H1 (cell line): ENCODE measurements around the gene INTS15. TPM values are rescaled to one million over a fixed set of nuclear protein-coding genes. Genes with fewer than 3 reads are reported as not detected.

Experiments used
- CTCF ChIA-PET: fragments of 300-600 bp; sonication (Branson Sonifier 250); formaldehyde crosslinking; loops from one replicate; lab custom pipeline; 2021; ENCODE audit not compliant: partially characterized antibody; lab: Charles Lee
- POLR2A ChIA-PET: fragments of 300-600 bp; sonication (Branson Sonifier 250); formaldehyde crosslinking; loops from one replicate; lab custom pipeline; 2021; ENCODE audit warnings: inconsistent platforms; ENCODE audit not compliant: partially characterized antibody; lab: Charles Lee
- DNase-seq, 2 experiments: peaks; one replicate each; pipeline versions ENCODE4 v3.0.0 to v3.0.0-alpha.2; 2010 to 2022; ENCODE audit warnings: low spot score in 2 of 2, low read depth in 1 of 2, mixed read lengths in 1 of 2
- FAIRE-seq: peaks from 2 replicates; lab custom pipeline; 2011; peaks lifted over from hg19 to GRCh38; lab: Jason Lieb, UNC
- H2AFZ ChIP-seq: 2 replicates; pipeline ENCODE4 v1.8.1; 2012; ENCODE audit warnings: low read length, inconsistent platforms
- H2AK5ac ChIP-seq: 2 replicates; pipeline ENCODE4 v1.6.1; 2013; ENCODE audit warnings: low read depth, low read length
- H2BK120ac ChIP-seq: replicated peaks from 2 replicates; pipeline ENCODE3; 2013; ENCODE audit warnings: low read depth, low read length, inconsistent platforms
- H2BK12ac ChIP-seq: 2 replicates; pipeline ENCODE4 v1.6.1; 2013; ENCODE audit warnings: low read depth, low read length
- H2BK15ac ChIP-seq: 2 replicates; pipeline ENCODE4 v1.6.1; 2013; ENCODE audit warnings: low read length
- H2BK20ac ChIP-seq: 2 replicates; pipeline ENCODE4 v1.6.1; 2013; ENCODE audit warnings: low read length
- H2BK5ac ChIP-seq: 2 replicates; pipeline ENCODE4 v1.6.1; 2013; ENCODE audit warnings: low read depth, low read length
- H3K14ac ChIP-seq: 2 replicates; pipeline ENCODE4 v1.6.1; 2013; ENCODE audit warnings: inconsistent platforms; ENCODE audit not compliant: insufficient read length
- H3K18ac ChIP-seq: 2 replicates; pipeline ENCODE4 v1.6.1; 2013; ENCODE audit warnings: low read length; ENCODE audit errors: extremely low read depth
- H3K23ac ChIP-seq: 2 replicates; pipeline ENCODE4 v1.6.1; 2013; ENCODE audit warnings: inconsistent platforms; ENCODE audit not compliant: insufficient read length
- H3K23me2 ChIP-seq: 2 replicates; pipeline ENCODE4 v1.6.1; 2013; ENCODE audit warnings: low read depth, low read length
- H3K27ac ChIP-seq: 2 replicates; pipeline ENCODE4 v1.6.1; 2011; ENCODE audit warnings: low read depth, low read length, inconsistent platforms
- H3K27me3 ChIP-seq, 4 experiments: replicated peaks in 1 of 4; 1 replicate in 1 of 4; 2 replicates in 3 of 4; pipeline versions ENCODE4 v1.6.1 to v1.8.1; 2011 to 2013; ENCODE audit warnings: low read length in 3 of 4, mild to moderate bottlenecking in 3 of 4, inconsistent platforms in 2 of 4, mixed read lengths in 2 of 4, moderate library complexity in 1 of 4; ENCODE audit not compliant: control insufficient read depth in 3 of 4, insufficient read depth in 3 of 4; ENCODE audit errors: extremely low read depth in 1 of 4
- H3K36me3 ChIP-seq, 4 experiments: 2 replicates each; pipeline versions ENCODE4 v1.6.1 to v1.8.1; 2011 to 2013; ENCODE audit warnings: mild to moderate bottlenecking in 4 of 4, low read length in 3 of 4, moderate library complexity in 2 of 4, control low read depth in 1 of 4, inconsistent platforms in 1 of 4; ENCODE audit not compliant: insufficient read depth in 4 of 4, control insufficient read depth in 2 of 4
- H3K4ac ChIP-seq: replicated peaks from 2 replicates; pipeline ENCODE3; 2013; ENCODE audit warnings: low read length, low read depth, mixed read lengths, inconsistent platforms; ENCODE audit not compliant: insufficient read length
- H3K4me1 ChIP-seq, 4 experiments: replicated peaks in 1 of 4; 1 replicate in 1 of 4; 2 replicates in 3 of 4; pipeline versions ENCODE4 v1.6.1 to v1.8.1; 2011 to 2013; ENCODE audit warnings: low read length in 3 of 4, inconsistent platforms in 2 of 4, mixed read lengths in 1 of 4; ENCODE audit not compliant: insufficient read depth in 4 of 4, control insufficient read depth in 3 of 4
- H3K4me2 ChIP-seq, 2 experiments: 2 replicates each; pipeline versions ENCODE4 v1.6.1 to v1.8.1; 2011 to 2013; ENCODE audit warnings: low read depth in 2 of 2, low read length in 2 of 2, control low read depth in 1 of 2, inconsistent platforms in 1 of 2, mild to moderate bottlenecking in 1 of 2; ENCODE audit not compliant: insufficient read depth in 1 of 2
- H3K4me3 ChIP-seq, 4 experiments: fragments of 200-600, 300-600 bp in 1 of 4; sonication (generic), shearing (Covaris generic), sonication (Bioruptor Twin) in 1 of 4; 2 replicates each; pipeline versions ENCODE4 v1.5.1 to v1.8.1; 2011 to 2016; ENCODE audit warnings: low read length in 4 of 4, low read depth in 3 of 4, control low read depth in 2 of 4, inconsistent platforms in 2 of 4, mild to moderate bottlenecking in 2 of 4, mixed read lengths in 1 of 4, moderate library complexity in 1 of 4; ENCODE audit not compliant: insufficient read depth in 2 of 4; ENCODE audit errors: extremely low read depth in 1 of 4
- H3K56ac ChIP-seq: replicated peaks from 2 replicates; pipeline ENCODE3; 2013; ENCODE audit warnings: low read depth, mild to moderate bottlenecking, mixed read lengths, low read length, inconsistent platforms; ENCODE audit not compliant: insufficient read length
- H3K79me1 ChIP-seq: 2 replicates; pipeline ENCODE4 v1.6.1; 2013; ENCODE audit warnings: low read depth, low read length, control low read depth
- H3K79me2 ChIP-seq, 2 experiments: 2 replicates each; pipeline versions ENCODE4 v1.6.1 to v1.8.1; 2012 to 2013; ENCODE audit warnings: low read length in 2 of 2, mild to moderate bottlenecking in 2 of 2, inconsistent platforms in 1 of 2; ENCODE audit not compliant: insufficient read depth in 2 of 2, control insufficient read depth in 1 of 2
- H3K9ac ChIP-seq, 4 experiments: replicated peaks in 1 of 4; 1 replicate in 1 of 4; 2 replicates in 3 of 4; pipeline versions ENCODE4 v1.6.1 to v1.8.1; 2011 to 2013; ENCODE audit warnings: low read depth in 3 of 4, low read length in 3 of 4, control low read depth in 2 of 4, mild to moderate bottlenecking in 2 of 4, moderate library complexity in 2 of 4, inconsistent platforms in 1 of 4; ENCODE audit errors: extremely low read depth in 1 of 4
- H3K9me3 ChIP-seq, 2 experiments: 2 replicates each; pipeline versions ENCODE4 v1.6.1 to v1.8.1; 2012 to 2013; ENCODE audit warnings: mild to moderate bottlenecking in 2 of 2, moderate library complexity in 2 of 2, control low read depth in 1 of 2, inconsistent platforms in 1 of 2, low read depth in 1 of 2, low read length in 1 of 2, mixed read lengths in 1 of 2; ENCODE audit not compliant: insufficient read depth in 2 of 2
- H4K20me1 ChIP-seq, 2 experiments: replicated peaks in 1 of 2; 2 replicates each; pipeline versions ENCODE3 to v1.8.1; 2011 to 2013; ENCODE audit warnings: inconsistent platforms in 2 of 2, low read length in 2 of 2, mild to moderate bottlenecking in 1 of 2; ENCODE audit not compliant: insufficient read depth in 2 of 2, control insufficient read depth in 1 of 2
- H4K5ac ChIP-seq: 2 replicates; pipeline ENCODE4 v1.6.1; 2013; ENCODE audit warnings: low read length, low read depth, mixed read lengths, inconsistent platforms; ENCODE audit not compliant: insufficient read length
- H4K8ac ChIP-seq: 2 replicates; pipeline ENCODE4 v1.8.0; 2013; ENCODE audit warnings: mild to moderate bottlenecking, moderate library complexity, low read length, inconsistent platforms; ENCODE audit not compliant: insufficient read depth; ENCODE audit errors: extremely low read depth
- H4K91ac ChIP-seq: replicated peaks from 2 replicates; pipeline ENCODE3; 2013; ENCODE audit warnings: low read length, mixed read lengths, inconsistent platforms; ENCODE audit not compliant: insufficient read length
- BRCA1 ChIP-seq: IDR thresholded peaks from 2 replicates; pipeline ENCODE4 v1.6.1; 2012; ENCODE audit warnings: low read depth, low read length, improper control_type of control experiment
- GTF2F1 ChIP-seq: IDR thresholded peaks from 2 replicates; pipeline ENCODE4 v1.6.1; 2012; ENCODE audit warnings: low read depth, low read length, improper control_type of control experiment, borderline replicate concordance
- NANOG ChIP-seq: IDR thresholded peaks from 2 replicates; pipeline ENCODE4 v1.6.1; 2011; ENCODE audit warnings: low read length, low read depth, mild to moderate bottlenecking, inconsistent platforms; ENCODE audit not compliant: insufficient read depth, poor library complexity, severe bottlenecking
- PHF8 ChIP-seq: fragments of 200-600 bp; sonication (generic); conservative IDR thresholded peaks from 2 replicates; pipeline ENCODE4 v1.7.1; 2012; ENCODE audit warnings: low read depth, mild to moderate bottlenecking, inconsistent platforms, low read length, moderate library complexity
- SP1 ChIP-seq: IDR thresholded peaks from 2 replicates; pipeline ENCODE4 v1.6.1; 2011; ENCODE audit warnings: low read depth, low read length
- WGBS, 2 experiments: shearing (Covaris generic) in 1 of 2; methylation state at CpG; one replicate each; pipeline versions ENCODE4 v1.1.6 to v1.1.7; 2013 to 2015; ENCODE audit warnings: low lambda C conversion rate in 2 of 2, mixed read lengths in 2 of 2, inconsistent platforms in 1 of 2, low coverage in 1 of 2, missing lambda C conversion rate in 1 of 2; ENCODE audit not compliant: insufficient replicate concordance in 2 of 2, insufficient coverage in 1 of 2, insufficient read length in 1 of 2; ENCODE audit errors: extremely low coverage in 1 of 2, missing lambda C conversion rate in 1 of 2; 5-methylcytosine and 5-hydroxymethylcytosine counted together
- polyA plus RNA-seq, 7 experiments: library from polyadenylated mRNA; depleted of rRNA in 3 of 7; stranded (reverse) in 5 of 7; unstranded in 2 of 7; fragments of >200 nt in 5 of 7; fragments of 200-250 nt in 2 of 7; gene quantifications; 1 replicate in 5 of 7; 2 replicates in 1 of 7; 4 replicates in 1 of 7; pipeline versions ENCODE4 v1.2.1 to v1.2.3, GENCODE V29; 2011 to 2013; ENCODE audit warnings: missing spikeins in 2 of 7, mixed read lengths in 2 of 7
- total RNA-seq: library from RNA; stranded (reverse); fragmentation: NEBNext Ultra II Directional; extraction: Animal tissue kit (Norgen Biotek cat#: 25700); gene quantifications from 2 replicates; pipeline ENCODE4 v1.2.1, GENCODE V29; 2021

Gene INTS15
- total and polyA plus RNA-seq, 2 of the 8 experiments (the other 6 are each of a cell fraction or from before 2014, with no cell fraction given), result 23.0 to 25.7 TPM

- Histone ChIP-seq H3K23me2 (no peaks in the 10 kb centered on the region), H3K27me3 (no peaks in the 10 kb centered on the region), H3K18ac (no peak overlapping the region), H2BK12ac (no peak overlapping the region), H2BK20ac (no peak overlapping the region), H3K14ac (no peak overlapping the region), H3K79me2 (no peaks in the 10 kb centered on the region), H4K5ac (no peak overlapping the region), H3K27ac (no peak overlapping the region), H3K9me3 (no peaks in the 10 kb centered on the region; a peak in 1 of 4 replicates), H2AFZ (no peak overlapping the region), H2BK120ac (no peak overlapping the region), H3K4me3 (no peak overlapping the region), H3K23ac (no peak overlapping the region), H3K4me1 (no peaks in the 10 kb centered on the region), H3K79me1 (peaks cover 2% of the 10 kb centered on the region; the same call in 1 of the 2 replicates), H3K36me3 (peaks cover 2 to 21% (median 6%) of the 10 kb centered on the region in 4 experiments; a peak in 4 of 8 replicates), H3K4ac (no peak overlapping the region), H2AK5ac (no peak overlapping the region), H4K20me1 (peaks cover 3 to 5% of the 10 kb centered on the region in 2 experiments), H4K91ac (no peak overlapping the region), H3K9ac (no peak overlapping the region), H4K8ac (no peak overlapping the region), H3K4me2 (no peak overlapping the region), H3K56ac (no peak overlapping the region), H2BK15ac (no peak overlapping the region), H2BK5ac (no peak overlapping the region)
- ChIA-PET POLR2A (no interaction called here), CTCF (no interaction called here)
- FAIRE-seq, result no peak
- WGBS, 2 experiments, result 83% methylated on average over 3 of the region's 3 CpGs; no CpG with 5 or more reads in 1 of the 2 experiments
- TF ChIP-seq NANOG (no peak), GTF2F1 (no peak), BRCA1 (no peak), SP1 (no peak), PHF8 (no peak)
- DNase-seq, result no peak
These were observed 34.4 kb downstream of the INTS15 start for GRCh38 chr7:6624246-6624611.
